ENCODE data around the gene CTNNBL1.

The CTNNBL1 gene

GRCh38 chr20:37904845-37905373 is 211.1 kb downstream of the CTNNBL1 start:
- H3K4me3 ChIP-seq (ENCODE audit: insufficient read length, low read depth), result no peak overlapping the region
- DNase-seq (ENCODE audit: low read depth, low spot score), result no peak
- H3K9ac ChIP-seq (ENCODE audit: insufficient read length, low read depth), result peak overlapping the region; percentile 25
- peaks cover 14% of the 10 kb centered on the region for H3K27me3 ChIP-seq (ENCODE audit: insufficient read depth, insufficient read length)
- H3K36me3 ChIP-seq (ENCODE audit: insufficient read depth, insufficient read length, low read length), result no peaks in the 10 kb centered on the region
- peaks cover 28% of the 10 kb centered on the region for H3K4me1 ChIP-seq (ENCODE audit: insufficient read depth, insufficient read length)
- TF ChIP-seq SUZ12 (IDR thresholded peaks at IDR 0.05; ENCODE audit: extremely low read depth, insufficient read depth, insufficient read length) (no peak), YY1 (IDR thresholded peaks at IDR 0.05; ENCODE audit: insufficient read depth, insufficient read length) (no peak), ZNF274 (IDR thresholded peaks at IDR 0.05; ENCODE audit: low read depth, low read length) (no peak)
- no peaks in the 10 kb centered on the region for H3K9me3 ChIP-seq (ENCODE audit: insufficient read depth, low read length)

DNA sequence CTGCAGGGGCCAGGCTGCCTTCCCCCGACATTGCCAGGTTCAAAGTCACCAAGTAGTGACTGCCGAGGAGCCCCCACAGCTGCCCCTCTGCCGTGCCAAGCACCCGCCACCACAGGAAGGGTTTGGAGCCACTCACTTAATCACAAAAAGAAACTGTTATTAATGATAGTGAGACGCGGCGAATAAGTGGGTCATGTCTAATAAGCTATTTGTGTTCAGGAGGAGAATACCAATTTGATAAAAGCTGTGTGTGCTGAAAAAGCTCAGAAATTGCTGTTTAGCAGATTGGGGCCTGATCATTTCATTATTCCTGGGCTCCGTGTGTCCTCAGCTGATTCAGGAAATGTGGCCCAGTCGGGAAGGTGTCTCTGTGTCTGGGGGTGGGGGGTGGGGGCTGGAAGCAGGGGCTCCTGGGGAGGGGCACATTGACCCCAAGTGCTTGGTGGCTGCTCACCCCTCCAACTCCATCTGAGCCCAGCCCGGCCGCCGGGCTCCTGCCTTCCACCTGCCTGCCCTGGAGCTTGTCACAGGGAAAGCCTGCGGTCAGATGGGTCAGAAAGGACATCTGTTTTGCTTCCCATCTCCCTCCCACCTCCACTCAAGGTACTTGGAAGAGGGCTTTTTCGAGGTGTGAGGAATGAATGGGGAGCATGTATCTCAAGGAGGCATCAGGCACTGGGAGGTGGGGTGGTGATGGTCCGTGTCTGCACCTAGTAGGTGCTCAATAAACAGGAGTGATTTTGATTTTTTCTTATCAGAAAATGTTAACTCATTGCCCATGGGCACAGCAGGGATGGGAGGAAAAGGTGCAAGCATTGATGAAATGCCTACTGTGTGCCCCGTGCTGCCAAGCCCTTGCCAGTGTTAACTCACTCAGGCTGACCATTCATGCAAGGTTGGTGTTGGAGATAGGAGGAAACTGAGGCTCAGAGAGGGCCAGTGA is 212.1 kb downstream of the CTNNBL1 start:
- peak overlapping the region; percentile 44 for H3K9ac ChIP-seq (ENCODE audit: insufficient read length, low read depth)
- no peaks in the 10 kb centered on the region for H3K9me3 ChIP-seq (ENCODE audit: insufficient read depth, low read length)
- peaks cover 14% of the 10 kb centered on the region for H3K27me3 ChIP-seq (ENCODE audit: insufficient read depth, insufficient read length)
- H3K36me3 ChIP-seq (ENCODE audit: insufficient read depth, insufficient read length, low read length), result no peaks in the 10 kb centered on the region
- peaks cover 28% of the 10 kb centered on the region for H3K4me1 ChIP-seq (ENCODE audit: insufficient read depth, insufficient read length)
- H3K4me3 ChIP-seq (ENCODE audit: insufficient read length, low read depth), result no peak overlapping the region
- no peak for TF ChIP-seq ZNF274 (IDR thresholded peaks at IDR 0.05; ENCODE audit: low read depth, low read length)
- no peak for TF ChIP-seq YY1 (IDR thresholded peaks at IDR 0.05; ENCODE audit: insufficient read depth, insufficient read length)
- no peak for TF ChIP-seq SUZ12 (IDR thresholded peaks at IDR 0.05; ENCODE audit: extremely low read depth, insufficient read depth, insufficient read length)
- DNase-seq (ENCODE audit: low read depth, low spot score), result no peak

- no peak overlapping the region for H3K4me3 ChIP-seq (ENCODE audit: insufficient read length, low read depth)
- DNase-seq (ENCODE audit: low read depth, low spot score), result no peak
- peaks cover 15% of the 10 kb centered on the region for H3K27me3 ChIP-seq (ENCODE audit: insufficient read depth, insufficient read length)
- H3K9me3 ChIP-seq (ENCODE audit: insufficient read depth, low read length), result no peaks in the 10 kb centered on the region
- TF ChIP-seq YY1 (IDR thresholded peaks at IDR 0.05; ENCODE audit: insufficient read depth, insufficient read length) (no peak), SUZ12 (IDR thresholded peaks at IDR 0.05; ENCODE audit: extremely low read depth, insufficient read depth, insufficient read length) (no peak), ZNF274 (IDR thresholded peaks at IDR 0.05; ENCODE audit: low read depth, low read length) (no peak)
- no peaks in the 10 kb centered on the region for H3K36me3 ChIP-seq (ENCODE audit: insufficient read depth, insufficient read length, low read length)
- peaks cover 33% of the 10 kb centered on the region for H3K4me1 ChIP-seq (ENCODE audit: insufficient read depth, insufficient read length)
- no peak overlapping the region for H3K9ac ChIP-seq (ENCODE audit: insufficient read length, low read depth)
Measured at GRCh38 chr20:37907330-37907676, 213.5 kb downstream of the CTNNBL1 start.

- Histone ChIP-seq H3K4me3 (ENCODE audit: insufficient read length, low read depth) (no peak overlapping the region), H3K36me3 (ENCODE audit: insufficient read depth, insufficient read length, low read length) (no peaks in the 10 kb centered on the region), H3K27me3 (ENCODE audit: insufficient read depth, insufficient read length) (peaks cover 18% of the 10 kb centered on the region), H3K9me3 (ENCODE audit: insufficient read depth, low read length) (no peaks in the 10 kb centered on the region), H3K4me1 (ENCODE audit: insufficient read depth, insufficient read length) (peaks cover 37% of the 10 kb centered on the region), H3K9ac (ENCODE audit: insufficient read length, low read depth) (peak overlapping the region; percentile 17)
- DNase-seq (ENCODE audit: low read depth, low spot score), result peak; percentile 77
- TF ChIP-seq ZNF274 (IDR thresholded peaks at IDR 0.05; ENCODE audit: low read depth, low read length) (no peak), YY1 (IDR thresholded peaks at IDR 0.05; ENCODE audit: insufficient read depth, insufficient read length) (no peak), SUZ12 (IDR thresholded peaks at IDR 0.05; ENCODE audit: extremely low read depth, insufficient read depth, insufficient read length) (no peak)
Measured at GRCh38 chr20:37907677-37908401, 214.0 kb downstream of the CTNNBL1 start.

- no peaks in the 10 kb centered on the region for H3K9me3 ChIP-seq (ENCODE audit: insufficient read depth, low read length)
- no peak for DNase-seq (ENCODE audit: low read depth, low spot score)
- TF ChIP-seq YY1 (IDR thresholded peaks at IDR 0.05; ENCODE audit: insufficient read depth, insufficient read length), result no peak
- peaks cover 35% of the 10 kb centered on the region for H3K4me1 ChIP-seq (ENCODE audit: insufficient read depth, insufficient read length)
- H3K36me3 ChIP-seq (ENCODE audit: insufficient read depth, insufficient read length, low read length), result no peaks in the 10 kb centered on the region
- no peak overlapping the region for H3K4me3 ChIP-seq (ENCODE audit: insufficient read length, low read depth)
- H3K27me3 ChIP-seq (ENCODE audit: insufficient read depth, insufficient read length), result peaks cover 36% of the 10 kb centered on the region
- no peak overlapping the region for H3K9ac ChIP-seq (ENCODE audit: insufficient read length, low read depth)
Measured at GRCh38 chr20:37911261-37911660, 217.4 kb downstream of the CTNNBL1 start.

- Histone ChIP-seq H3K36me3 (ENCODE audit: insufficient read depth, insufficient read length, low read length) (no peaks in the 10 kb centered on the region), H3K9ac (ENCODE audit: insufficient read length, low read depth) (peak overlapping the region; percentile 61), H3K4me3 (ENCODE audit: insufficient read length, low read depth) (no peak overlapping the region), H3K27me3 (ENCODE audit: insufficient read depth, insufficient read length) (peaks cover 41% of the 10 kb centered on the region), H3K9me3 (ENCODE audit: insufficient read depth, low read length) (no peaks in the 10 kb centered on the region), H3K4me1 (ENCODE audit: insufficient read depth, insufficient read length) (peaks cover 30% of the 10 kb centered on the region)
- no peak for TF ChIP-seq SUZ12 (IDR thresholded peaks at IDR 0.05; ENCODE audit: extremely low read depth, insufficient read depth, insufficient read length)
- no peak for TF ChIP-seq ZNF274 (IDR thresholded peaks at IDR 0.05; ENCODE audit: low read depth, low read length)
- no peak for TF ChIP-seq YY1 (IDR thresholded peaks at IDR 0.05; ENCODE audit: insufficient read depth, insufficient read length)
- peak; percentile 70 for DNase-seq (ENCODE audit: low read depth, low spot score)
Measured at GRCh38 chr20:37911838-37912281, 218.0 kb downstream of the CTNNBL1 start.

GRCh38 chr20:37912874-37913273 is 219.0 kb downstream of the CTNNBL1 start:
- Histone ChIP-seq H3K36me3 (ENCODE audit: insufficient read depth, insufficient read length, low read length) (no peaks in the 10 kb centered on the region), H3K4me3 (ENCODE audit: insufficient read length, low read depth) (no peak overlapping the region), H3K4me1 (ENCODE audit: insufficient read depth, insufficient read length) (peaks cover 30% of the 10 kb centered on the region), H3K9me3 (ENCODE audit: insufficient read depth, low read length) (no peaks in the 10 kb centered on the region), H3K9ac (ENCODE audit: insufficient read length, low read depth) (peak overlapping the region; percentile 33), H3K27me3 (ENCODE audit: insufficient read depth, insufficient read length) (peaks cover 48% of the 10 kb centered on the region)
- no peak for DNase-seq (ENCODE audit: low read depth, low spot score)
- no peak for TF ChIP-seq YY1 (IDR thresholded peaks at IDR 0.05; ENCODE audit: insufficient read depth, insufficient read length)
- no peak for TF ChIP-seq ZNF274 (IDR thresholded peaks at IDR 0.05; ENCODE audit: low read depth, low read length)
- TF ChIP-seq SUZ12 (IDR thresholded peaks at IDR 0.05; ENCODE audit: extremely low read depth, insufficient read depth, insufficient read length), result no peak

Data from NT2/D1 (cell line).